Measurements from ENCODE around the gene DEXI. TPM values are rescaled to one million over a fixed set of nuclear protein-coding genes. Genes with fewer than 3 reads are reported as not detected.

DEXI gene
- total and polyA plus RNA-seq, 2 of the 4 experiments (the other 2 are of a cell fraction) = 43.7 to 63.6 TPM

GRCh38 chr16:10895053-10895946 is 47.0 kb downstream of the DEXI start:
- Histone ChIP-seq H2AFZ (replicated peaks; ENCODE audit: low read length, poor library complexity) (no peak overlapping the region), H3K23ac (ENCODE audit: low read depth, low read length) (no peak overlapping the region), H3K36me3 (ENCODE audit: control insufficient read depth, insufficient read depth, low read length) (no peaks in the 10 kb centered on the region), H4K20me1 (ENCODE audit: insufficient read depth, low read length) (0 out of 2 replicates have a peak, but pooled peaks cover 7% of the 10 kb centered on the region), H2AK5ac (ENCODE audit: low read depth, low read length) (no peak overlapping the region), H3K14ac (replicated peaks; ENCODE audit: low read depth, low read length) (no peak overlapping the region), H4K5ac (ENCODE audit: low read depth, low read length) (no peak overlapping the region), H2AK9ac (replicated peaks; ENCODE audit: low read depth, low read length, poor library complexity) (no peak overlapping the region), H2BK5ac (ENCODE audit: low read depth, low read length, poor library complexity, severe bottlenecking) (no peak overlapping the region), H4K91ac (ENCODE audit: insufficient read depth, low read depth, low read length) (no peak overlapping the region), H3K18ac (ENCODE audit: low read depth, low read length) (no peak overlapping the region), H3K27me3 (ENCODE audit: control insufficient read depth, insufficient read depth, low read length) (peaks cover 5% of the 10 kb centered on the region), H4K8ac (ENCODE audit: low read depth in 2 of 2, low read length in 2 of 2) (no peak overlapping the region), H3K4me1 (ENCODE audit: control insufficient read depth, insufficient read depth, low read length) (no peaks in the 10 kb centered on the region), H3K79me1 (ENCODE audit: low read depth in 1 of 2, low read length in 2 of 2) (no peaks in the 10 kb centered on the region), H2BK120ac (ENCODE audit: low read depth, low read length) (no peak overlapping the region), H2BK15ac (ENCODE audit: low read depth, low read length) (no peak overlapping the region), H3K56ac (ENCODE audit: extremely low read depth, insufficient read depth, low read length) (no peak overlapping the region), H3K4me3 (ENCODE audit: insufficient read depth, low read depth, low read length) (no peak overlapping the region), H2BK20ac (ENCODE audit: low read depth, low read length) (no peak overlapping the region), H3K27ac (ENCODE audit: insufficient read depth, low read length) (no peak overlapping the region), H3K9me3 (ENCODE audit: control insufficient read depth, insufficient read depth, low read length) (no peaks in the 10 kb centered on the region), H3K4ac (ENCODE audit: low read depth, low read length) (no peak overlapping the region), H3K4me2 (ENCODE audit: low read depth, low read length) (no peak overlapping the region), H3K9me1 (ENCODE audit: insufficient read depth, low read length) (no peaks in the 10 kb centered on the region), H3K9ac (ENCODE audit: low read depth, low read length) (no peak overlapping the region)
- dilution Hi-C loops (cut with HindIII; ENCODE audit: low sequenced_read_pairs, unreplicated experiment) (no loop called here), in situ Hi-C loops (cut with MboI; ENCODE audit: low sequenced_read_pairs) (no loop called here), intact Hi-C loops (cut with micrococcal nuclease) (no loop called here)
- CTCF ChIA-PET = interaction anchor here (0.5 to 0.6 kb wide), 2 partner anchors 18 to 1792 kb away, joined by 4 to 8 read pairs; no protein-coding TSS in a partner anchor
- WGBS, 2 experiments (ENCODE audit: extremely low coverage in 2 of 2, insufficient read length in 1 of 2) = no CpG with 5 or more reads among the region's 17 CpGs
- no TSS peak for BruUV-seq (replicated peaks)
- DNase-seq = peak; percentile 38
- peak; percentile 83 for ATAC-seq (ENCODE audit: low read depth)
- POLR2A ChIA-PET (ENCODE audit: unreplicated experiment) = no interaction called here
- TF ChIP-seq BHLHE40 (IDR thresholded peaks at IDR 0.05; ENCODE audit: low read depth, low read length) (no peak), SMC3 (IDR thresholded peaks at IDR 0.05; ENCODE audit: low read depth, low read length) (no peak), MXI1 (IDR thresholded peaks at IDR 0.05; ENCODE audit: borderline replicate concordance, low read depth, low read length) (no peak), CEBPB (IDR thresholded peaks at IDR 0.05; ENCODE audit: low read depth, low read length) (no peak), USF2 (IDR thresholded peaks at IDR 0.05; ENCODE audit: low read depth, low read length) (no peak), RFX5 (IDR thresholded peaks at IDR 0.05; ENCODE audit: low read depth, low read length) (no peak), RCOR1 (IDR thresholded peaks at IDR 0.05; ENCODE audit: insufficient replicate concordance, low read length) (no peak), MAZ (IDR thresholded peaks at IDR 0.05; ENCODE audit: borderline replicate concordance, low read depth, low read length) (no peak), MAFK (IDR thresholded peaks at IDR 0.05; ENCODE audit: low read depth, low read length) (no peak), RAD21 (IDR thresholded peaks at IDR 0.05; ENCODE audit: low read length) (no peak), ELK1 (IDR thresholded peaks at IDR 0.05; ENCODE audit: borderline replicate concordance, low read depth, low read length) (no peak), POLR2A (IDR thresholded peaks at IDR 0.05; ENCODE audit: low read depth, low read length) (no peak), CHD1 (IDR thresholded peaks at IDR 0.05; ENCODE audit: low read depth, low read length) (no peak), CTCF (conservative IDR thresholded peaks at IDR 0.05; ENCODE audit: low read depth, low read length) (no peak), NFE2L2 (IDR thresholded peaks at IDR 0.05; ENCODE audit: low read depth, low read length) (no peak)
